HEK293T (cell line): ENCODE measurements around the gene ENOSF1.

ENCODE experiments used
- CTCF ChIA-PET: fragments of 350-600 bp; formaldehyde crosslinking; extraction: SDS; loops from one replicate; lab custom pipeline; 2021; ENCODE audit warnings: antibody characterized with exemption, inconsistent platforms; lab: Yijun Ruan, JAX
- POLR2A ChIA-PET: fragments of 350-600 bp; formaldehyde crosslinking; extraction: SDS; loops from one replicate; lab custom pipeline; 2020; ENCODE audit warnings: antibody characterized with exemption, inconsistent platforms; lab: Yijun Ruan, JAX
- DNase-seq: peaks from one replicate; pipeline ENCODE4 v3.0.0; 2012; ENCODE audit warnings: mixed read lengths; ENCODE audit errors: extremely low spot score
- ARNT ChIP-seq: fragments of 450-650 bp; IDR thresholded peaks from 2 replicates; pipeline ENCODE4 v1.6.1; 2017; ENCODE audit warnings: mild to moderate bottlenecking
- BHLHE40 ChIP-seq: fragments of 450-650 bp; IDR thresholded peaks from 2 replicates; pipeline ENCODE4 v1.6.1; 2016; ENCODE audit warnings: mild to moderate bottlenecking, moderate library complexity, borderline replicate concordance
- CTBP1 ChIP-seq: fragments of 450-650 bp; IDR thresholded peaks from 2 replicates; pipeline ENCODE4 v1.6.1; 2016; ENCODE audit warnings: borderline replicate concordance
- ELF4 ChIP-seq: fragments of 450-650 bp; IDR thresholded peaks from 2 replicates; pipeline ENCODE4 v1.6.1; 2017; ENCODE audit warnings: antibody characterized with exemption
- FOXA1 ChIP-seq: fragments of 450-650 bp; IDR thresholded peaks from 2 replicates; pipeline ENCODE4 v1.6.1; 2016; ENCODE audit warnings: mild to moderate bottlenecking
- FOXK2 ChIP-seq: fragments of 450-650 bp; IDR thresholded peaks from 2 replicates; pipeline ENCODE4 v1.6.1; 2016; ENCODE audit warnings: mild to moderate bottlenecking
- FOXM1 ChIP-seq: fragments of 450-650 bp; IDR thresholded peaks from 2 replicates; pipeline ENCODE4 v1.6.1; 2017; ENCODE audit warnings: mild to moderate bottlenecking, borderline replicate concordance
- HDGF ChIP-seq: fragments of 450-650 bp; IDR thresholded peaks from 2 replicates; pipeline ENCODE4 v1.6.1; 2017; ENCODE audit warnings: antibody characterized with exemption, borderline replicate concordance
- L3MBTL2 ChIP-seq: fragments of 450-650 bp; conservative IDR thresholded peaks from 2 replicates; pipeline ENCODE4 v1.6.1; 2016; ENCODE audit warnings: mild to moderate bottlenecking
- LEF1 ChIP-seq: fragments of 450-650 bp; IDR thresholded peaks from 2 replicates; pipeline ENCODE4 v1.6.1; 2017; ENCODE audit warnings: mild to moderate bottlenecking, borderline replicate concordance
- NFRKB ChIP-seq: fragments of 450-650 bp; IDR thresholded peaks from 2 replicates; pipeline ENCODE4 v1.6.1; 2016; ENCODE audit warnings: mild to moderate bottlenecking, moderate library complexity
- SP1 ChIP-seq: fragments of 450-650 bp; IDR thresholded peaks from 2 replicates; pipeline ENCODE4 v1.6.1; 2017
- SUZ12 ChIP-seq: fragments of 450-650 bp; IDR thresholded peaks from 2 replicates; pipeline ENCODE4 v1.6.1; 2016; ENCODE audit warnings: mild to moderate bottlenecking
- TARDBP ChIP-seq: fragments of 450-650 bp; IDR thresholded peaks from 2 replicates; pipeline ENCODE4 v1.6.1; 2016
- ZNF384 ChIP-seq: fragments of 450-650 bp; IDR thresholded peaks from 2 replicates; pipeline ENCODE4 v1.6.1; 2016
- TF ChIP-seq, protein P1 (sequence below): fragments of 450-650 bp; IDR thresholded peaks from 2 replicates; pipeline ENCODE4 v1.6.1; 2016

Gene ENOSF1

DNA sequence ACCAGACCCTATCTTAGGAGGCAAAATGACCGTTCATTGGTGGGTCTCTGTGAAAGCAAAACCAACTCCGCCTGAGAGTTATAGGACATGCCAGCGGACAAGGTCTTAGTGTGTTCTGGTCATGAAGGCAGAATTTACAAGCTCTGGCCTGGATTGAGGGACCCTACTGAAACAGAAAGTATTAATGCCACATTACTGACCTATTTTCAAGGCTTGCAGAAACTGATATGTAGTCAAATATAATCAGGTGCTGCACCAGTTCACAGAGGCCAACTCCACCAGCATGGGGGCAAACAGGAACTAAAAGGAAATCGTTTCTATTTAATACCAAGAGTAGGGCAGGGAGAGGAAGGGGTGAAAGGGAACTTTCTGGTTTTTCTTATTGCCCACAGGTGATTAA is 35.3 kb downstream of the ENOSF1 start:
- no peak for TF ChIP-seq FOXM1
- no peak for TF ChIP-seq ARNT
- no peak for TF ChIP-seq CTBP1
- no peak for TF ChIP-seq FOXK2
- TF ChIP-seq TARDBP = no peak
- no peak for TF ChIP-seq LEF1
- no peak for TF ChIP-seq ZNF384
- no peak for TF ChIP-seq NFRKB
- TF ChIP-seq SP1 = no peak
- no peak for DNase-seq
- POLR2A ChIA-PET = no interaction called here
- CTCF ChIA-PET = no interaction called here

DNA sequence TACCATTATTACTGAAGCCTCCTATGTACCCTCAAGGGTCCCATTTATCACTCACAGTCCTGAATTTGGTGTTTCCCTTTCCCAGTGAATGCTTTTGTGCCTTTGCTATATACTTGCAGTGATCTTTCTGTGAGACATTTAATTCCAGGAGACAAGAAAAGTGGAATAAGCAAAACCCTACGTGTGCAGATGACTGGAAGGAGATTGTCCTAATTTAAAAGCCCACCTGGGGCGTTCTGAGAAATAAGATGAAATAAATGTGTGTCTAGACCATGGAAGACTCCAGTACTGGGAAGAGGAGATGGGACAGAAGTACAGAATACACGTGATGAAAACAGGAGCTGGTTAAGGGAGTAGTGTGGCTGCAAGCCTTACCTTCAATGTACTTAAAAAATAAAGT is 35.7 kb downstream of the ENOSF1 start:
- DNase-seq = no peak
- POLR2A ChIA-PET = interaction anchor here (1.0 kb wide), 1 partner anchor 19 kb away, joined by 3 read pairs; the partner anchor contains the start of gene TYMS
- CTCF ChIA-PET = no interaction called here
- TF ChIP-seq, protein P1, sequence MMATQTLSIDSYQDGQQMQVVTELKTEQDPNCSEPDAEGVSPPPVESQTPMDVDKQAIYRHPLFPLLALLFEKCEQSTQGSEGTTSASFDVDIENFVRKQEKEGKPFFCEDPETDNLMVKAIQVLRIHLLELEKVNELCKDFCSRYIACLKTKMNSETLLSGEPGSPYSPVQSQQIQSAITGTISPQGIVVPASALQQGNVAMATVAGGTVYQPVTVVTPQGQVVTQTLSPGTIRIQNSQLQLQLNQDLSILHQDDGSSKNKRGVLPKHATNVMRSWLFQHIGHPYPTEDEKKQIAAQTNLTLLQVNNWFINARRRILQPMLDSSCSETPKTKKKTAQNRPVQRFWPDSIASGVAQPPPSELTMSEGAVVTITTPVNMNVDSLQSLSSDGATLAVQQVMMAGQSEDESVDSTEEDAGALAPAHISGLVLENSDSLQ = no peak
- no peak for TF ChIP-seq ZNF384
- TF ChIP-seq LEF1 = no peak
- TF ChIP-seq CTBP1 = no peak
- no peak for TF ChIP-seq ELF4
- no peak for TF ChIP-seq HDGF
- no peak for TF ChIP-seq SUZ12
- no peak for TF ChIP-seq FOXK2
- no peak for TF ChIP-seq FOXM1
- no peak for TF ChIP-seq BHLHE40
- TF ChIP-seq SP1 = no peak
- no peak for TF ChIP-seq NFRKB
- TF ChIP-seq L3MBTL2 = no peak
- no peak for TF ChIP-seq FOXA1
- TF ChIP-seq ARNT = no peak
- no peak for TF ChIP-seq TARDBP

DNA sequence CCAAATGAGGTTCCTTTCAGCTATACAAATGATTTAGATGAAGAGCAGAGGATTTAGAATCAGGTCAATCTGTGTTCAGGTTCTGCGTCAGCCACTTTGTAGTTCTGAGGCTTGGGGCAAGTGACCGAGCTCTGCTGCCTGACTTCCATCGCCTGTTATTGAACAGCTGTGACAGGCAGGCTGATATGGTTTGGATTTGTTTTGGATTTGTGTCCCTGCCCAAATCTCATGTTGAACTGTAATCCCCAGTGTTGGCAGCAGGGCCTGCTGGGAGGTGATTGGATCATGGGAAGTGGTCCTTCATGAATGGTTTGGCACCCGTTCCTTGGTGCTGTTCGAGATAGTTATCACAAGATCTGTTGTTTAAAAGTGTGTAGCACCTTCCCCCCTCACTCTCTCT is 36.4 kb downstream of the ENOSF1 start:
- no peak for TF ChIP-seq CTBP1
- TF ChIP-seq FOXK2 = no peak
- no peak for TF ChIP-seq SUZ12
- no peak for TF ChIP-seq L3MBTL2
- TF ChIP-seq ELF4 = no peak
- no peak for TF ChIP-seq ZNF384
- TF ChIP-seq LEF1 = no peak
- no peak for TF ChIP-seq NFRKB
- no peak for TF ChIP-seq ARNT
- DNase-seq = no peak
- ChIA-PET CTCF (no interaction called here), POLR2A (interaction anchor here (1.0 kb wide), 1 partner anchor 18 kb away, joined by 3 read pairs; the partner anchor contains the start of gene TYMS)

DNA sequence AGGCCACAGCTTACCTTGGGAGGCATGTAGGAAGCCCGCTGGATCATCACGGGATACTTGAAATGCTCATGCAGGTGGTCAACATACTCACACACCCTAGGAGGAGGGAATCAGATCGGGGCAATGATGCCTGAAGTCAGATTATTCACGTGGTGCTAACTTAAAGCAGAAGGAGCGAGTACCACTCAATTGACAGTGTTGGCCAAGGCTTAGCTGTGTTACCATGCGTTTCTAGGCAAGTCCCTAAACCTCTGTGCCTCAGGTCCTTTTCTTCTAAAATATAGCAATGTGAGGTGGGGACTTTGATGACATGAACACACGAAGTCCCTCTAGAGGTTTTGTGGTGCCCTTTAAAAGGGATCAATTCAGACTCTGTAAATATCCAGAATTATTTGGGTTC is 37.1 kb downstream of the ENOSF1 start:
- DNase-seq = no peak
- TF ChIP-seq FOXA1 (no peak), BHLHE40 (no peak), FOXM1 (no peak), SP1 (no peak), CTBP1 (no peak)
- TF ChIP-seq, protein P1 = no peak
- ChIA-PET CTCF (no interaction called here), POLR2A (no interaction called here)

DNA sequence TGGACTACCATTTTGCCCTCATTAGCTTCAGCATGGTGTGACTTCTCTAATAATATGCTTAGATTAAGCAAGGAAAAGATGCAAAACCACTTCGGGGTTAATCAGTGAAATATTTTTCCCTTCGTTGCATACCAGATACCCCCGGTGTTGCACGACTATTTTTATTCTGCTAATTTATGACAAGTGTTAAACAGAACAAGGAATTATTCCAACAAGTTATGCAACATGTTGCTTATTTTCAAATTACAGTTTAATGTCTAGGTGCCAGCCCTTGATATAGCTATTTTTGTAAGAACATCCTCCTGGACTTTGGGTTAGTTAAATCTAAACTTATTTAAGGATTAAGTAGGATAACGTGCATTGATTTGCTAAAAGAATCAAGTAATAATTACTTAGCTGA is 38.7 kb downstream of the ENOSF1 start:
- CTCF ChIA-PET = no interaction called here
- DNase-seq = no peak

DNA sequence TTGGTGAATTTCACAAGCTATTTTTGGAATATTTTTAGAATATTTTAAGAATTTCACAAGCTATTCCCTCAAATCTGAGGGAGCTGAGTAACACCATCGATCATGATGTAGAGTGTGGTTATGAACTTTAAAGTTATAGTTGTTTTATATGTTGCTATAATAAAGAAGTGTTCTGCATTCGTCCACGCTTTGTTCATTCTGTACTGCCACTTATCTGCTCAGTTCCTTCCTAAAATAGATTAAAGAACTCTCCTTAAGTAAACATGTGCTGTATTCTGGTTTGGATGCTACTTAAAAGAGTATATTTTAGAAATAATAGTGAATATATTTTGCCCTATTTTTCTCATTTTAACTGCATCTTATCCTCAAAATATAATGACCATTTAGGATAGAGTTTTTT is 39.1 kb downstream of the ENOSF1 start:
- ChIA-PET CTCF (no interaction called here), POLR2A (interaction anchor here (0.9 kb wide), 1 partner anchor 15 kb away, joined by 6 read pairs; no protein-coding TSS in a partner anchor)
- no peak for DNase-seq
- TF ChIP-seq NFRKB (no peak), CTBP1 (no peak), ZNF384 (no peak), ELF4 (no peak), BHLHE40 (no peak), SP1 (no peak), ARNT (no peak), FOXM1 (no peak), FOXK2 (no peak), L3MBTL2 (no peak), SUZ12 (no peak), FOXA1 (no peak), LEF1 (no peak), TARDBP (no peak), HDGF (no peak)
- TF ChIP-seq, protein P1 = no peak

More for the DNA sequence above, 38.7 kb downstream of the ENOSF1 start:
- TF ChIP-seq ZNF384 = no peak
- POLR2A ChIA-PET = no interaction called here

DNA sequence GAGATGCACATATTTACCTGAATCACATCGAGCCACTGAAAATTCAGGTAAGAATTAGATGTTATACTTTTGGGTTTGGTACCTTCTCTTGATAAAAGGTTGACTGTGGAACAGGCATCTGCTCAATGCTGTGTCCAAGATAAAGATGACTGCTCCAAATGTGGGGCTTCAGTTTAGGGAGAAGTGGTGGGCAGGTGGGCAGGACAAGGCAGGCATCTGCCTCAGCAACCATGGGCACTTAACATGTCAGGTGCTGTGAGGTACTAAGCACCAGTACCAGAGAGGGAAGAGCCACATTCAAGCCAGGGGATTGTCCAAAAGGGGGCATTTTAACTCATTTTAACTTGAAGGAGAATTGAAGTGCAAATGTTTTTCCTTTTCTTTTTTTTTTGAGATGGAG is 41.0 kb downstream of the ENOSF1 start:
- ChIA-PET CTCF (no interaction called here), POLR2A (no interaction called here)

More for the DNA sequence above, 41.0 kb downstream of the ENOSF1 start:
- TF ChIP-seq FOXM1 = no peak
- TF ChIP-seq ARNT = no peak
- TF ChIP-seq LEF1 = no peak
- TF ChIP-seq SP1 = no peak
- TF ChIP-seq ZNF384 = no peak
- TF ChIP-seq BHLHE40 = no peak
- DNase-seq = no peak
